HT1080 (cell line): Measurements from ENCODE around the gene PCSK2. TPM values are rescaled to one million over a fixed set of nuclear protein-coding genes. Genes with fewer than 3 reads are reported as not detected.

Source experiments
- DNase-seq: peaks from one replicate; pipeline ENCODE4 v3.0.0-alpha.2; 2015; ENCODE audit warnings: low read depth
- total RNA-seq: library from RNA; depleted of rRNA; stranded (reverse); fragments of >200 nt; shearing (Covaris generic); gene quantifications from 2 replicates; pipeline ENCODE4 v1.2.3, GENCODE V29; 2014

PCSK2 gene
- total RNA-seq, 1 experiment from 2014 or later = not detected

DNA sequence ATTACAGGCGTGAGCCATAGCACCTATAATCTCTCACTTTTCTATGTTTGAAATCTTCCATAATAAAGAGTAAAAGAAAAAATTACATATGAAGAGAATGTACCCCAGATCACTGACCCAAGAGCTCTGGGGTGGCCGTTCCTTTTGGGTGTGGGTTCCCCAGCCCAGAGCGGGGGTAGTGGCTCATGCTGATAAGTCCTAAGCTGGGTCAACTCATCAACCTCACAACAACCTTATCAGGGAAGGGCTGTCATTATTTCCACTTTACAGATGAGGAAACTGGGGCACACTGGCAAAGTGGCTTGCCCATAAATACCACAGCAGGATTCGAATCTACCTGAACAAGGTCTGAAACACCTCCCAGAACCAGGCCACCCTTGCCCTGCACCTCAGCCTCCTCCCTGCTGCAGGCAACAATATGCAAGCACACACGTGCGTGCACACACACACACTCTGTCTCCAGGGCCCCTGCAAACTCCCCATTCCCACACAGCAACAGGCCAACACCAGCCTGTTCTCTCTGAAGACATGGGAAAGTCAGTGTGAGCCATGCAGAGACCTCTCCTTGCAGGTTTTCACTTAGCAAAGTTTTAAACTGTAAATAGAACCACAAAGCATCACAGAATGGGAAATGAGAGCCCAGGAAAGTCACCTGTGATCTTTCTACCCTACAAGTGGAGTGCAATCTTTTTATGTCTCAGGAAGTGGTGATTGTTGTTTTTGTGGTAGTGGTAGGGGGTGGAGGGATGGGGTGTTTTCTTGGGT, 276.6 kb downstream of the PCSK2 start:
- no peak for DNase-seq

DNA sequence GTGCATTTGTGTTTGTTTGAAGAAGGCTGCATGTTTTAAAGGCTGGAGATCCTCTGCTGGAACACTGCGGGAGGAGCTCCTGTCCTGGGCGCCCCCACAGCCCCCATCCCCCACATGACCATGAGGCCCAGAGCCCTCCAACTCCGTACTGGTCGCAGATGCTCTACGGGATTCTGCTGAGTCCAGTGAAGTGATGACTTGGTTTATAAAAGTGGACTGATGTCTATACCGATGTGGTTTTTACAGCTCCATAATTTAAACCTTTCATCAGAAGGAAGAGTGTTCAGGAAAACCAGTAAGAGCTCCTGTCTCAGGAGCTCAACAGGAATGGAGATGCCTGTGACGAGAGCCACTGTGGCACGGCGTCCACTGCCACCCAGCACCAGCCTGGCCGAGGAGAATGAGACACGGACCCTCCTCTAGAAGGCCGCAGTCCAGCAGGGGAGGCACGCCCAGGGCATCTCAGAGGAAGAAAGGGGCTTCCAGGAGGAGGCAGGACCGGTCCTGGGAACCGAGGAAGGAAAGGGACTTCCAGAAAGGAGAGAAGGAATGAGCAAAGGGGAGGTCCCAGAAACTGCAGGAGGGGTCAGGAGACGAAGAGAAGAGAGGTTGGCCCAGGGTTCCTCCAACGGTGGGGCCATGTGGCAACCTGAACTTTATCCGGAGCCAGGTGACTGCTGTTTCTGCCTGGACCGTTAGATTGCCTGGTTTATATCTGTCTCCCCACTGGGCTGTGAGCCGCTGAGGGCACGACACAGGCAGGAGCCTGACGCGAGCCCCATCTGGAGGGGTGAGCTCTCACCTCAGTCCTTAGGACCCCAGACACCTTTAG, 277.4 kb downstream of the PCSK2 start:
- no peak for DNase-seq

DNA sequence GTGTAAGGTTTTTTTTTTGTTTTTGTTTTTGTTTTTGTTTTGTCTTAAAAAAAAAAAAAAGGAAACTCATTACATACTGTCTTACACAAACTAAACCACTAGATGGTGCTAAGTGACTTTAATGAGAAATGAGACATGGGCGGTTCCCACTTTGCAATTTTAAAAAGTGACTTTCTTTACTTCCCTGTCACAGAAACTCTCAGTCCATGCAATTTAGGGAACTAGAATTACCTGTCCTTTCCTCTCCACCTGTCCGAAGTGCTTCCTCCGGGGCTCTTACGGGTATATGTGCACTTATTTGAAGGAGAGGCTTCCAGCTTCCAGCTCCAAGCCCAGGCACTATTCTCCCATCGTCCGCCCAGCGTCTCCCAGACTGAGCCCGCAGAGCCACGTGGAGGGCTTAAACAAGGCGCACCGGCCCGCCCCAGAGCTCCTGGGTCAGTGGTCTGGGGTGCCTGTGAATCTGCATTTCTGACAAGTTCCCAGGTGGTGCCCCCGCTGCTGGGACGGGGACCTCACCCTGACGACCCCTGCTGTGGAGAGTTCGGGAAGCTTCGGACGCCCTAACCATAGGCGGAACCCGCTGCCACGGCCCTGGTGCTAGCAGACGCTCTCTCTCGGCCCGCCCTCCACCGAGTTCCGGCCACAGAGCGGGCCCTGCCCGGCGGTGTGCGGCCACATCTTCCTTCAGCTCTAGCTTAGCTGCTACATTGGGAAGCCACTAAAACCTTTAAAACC, 278.2 kb downstream of the PCSK2 start:
- peak; percentile 63 for DNase-seq

DNA sequence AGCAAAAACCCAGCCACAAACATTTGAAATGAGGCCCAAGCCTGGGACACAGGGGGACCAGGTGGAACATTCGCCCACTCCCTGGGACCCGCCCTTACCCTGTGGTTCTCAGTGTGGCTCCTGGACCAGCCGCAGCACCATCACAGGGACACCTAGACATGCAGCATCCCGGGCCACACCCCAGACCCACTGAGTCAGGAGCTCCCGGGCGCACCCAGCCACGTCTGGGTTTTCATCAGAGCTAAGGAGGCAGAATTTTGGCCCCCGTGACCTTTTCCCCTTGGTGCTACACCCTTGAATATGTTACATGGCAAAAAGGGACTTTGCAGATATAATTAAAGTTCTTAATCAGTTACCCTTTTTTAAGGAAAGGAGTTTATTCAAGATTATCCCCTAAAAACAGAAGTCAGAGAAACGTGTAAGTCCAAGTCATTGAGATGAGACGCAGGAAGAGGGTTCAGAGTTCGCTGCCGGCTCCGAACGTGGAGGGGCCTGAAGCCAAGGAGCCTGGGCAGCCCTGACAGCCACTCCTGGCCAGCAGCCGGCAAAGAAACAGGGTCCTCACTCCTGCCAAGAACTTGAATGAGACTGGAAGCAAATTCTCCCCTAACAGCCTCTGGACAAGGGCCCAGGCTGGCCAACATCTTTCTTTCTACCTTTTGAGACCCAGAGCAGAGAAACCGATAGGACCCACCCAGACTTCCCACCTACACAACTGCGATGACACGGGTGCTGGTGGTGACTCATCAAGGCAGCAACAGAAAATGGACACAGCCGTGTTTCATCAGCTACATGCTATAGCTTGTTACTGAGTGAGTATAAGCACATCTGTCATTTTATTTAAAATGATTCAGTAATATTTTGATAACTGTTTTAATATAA, 279.0 kb downstream of the PCSK2 start:
- DNase-seq = no peak

DNA sequence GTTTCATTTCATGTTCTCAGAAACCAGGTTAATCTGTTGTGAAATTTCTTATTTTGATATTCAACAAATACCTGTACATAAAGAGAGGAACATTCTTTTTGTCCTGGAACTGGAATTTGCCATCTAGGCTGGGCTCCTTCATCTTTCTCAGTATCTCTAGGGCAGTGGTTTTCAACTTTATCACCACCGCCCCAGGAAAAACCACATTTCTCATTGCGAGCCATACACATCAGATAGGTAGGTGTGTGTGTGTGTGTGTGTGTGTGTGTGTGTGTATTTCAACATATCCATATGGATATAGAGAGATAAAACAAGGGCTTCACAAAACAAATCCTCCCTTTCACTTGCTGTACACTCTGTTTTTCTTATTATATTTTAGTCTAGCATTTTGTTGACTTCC, 280.2 kb downstream of the PCSK2 start:
- no peak for DNase-seq

DNA sequence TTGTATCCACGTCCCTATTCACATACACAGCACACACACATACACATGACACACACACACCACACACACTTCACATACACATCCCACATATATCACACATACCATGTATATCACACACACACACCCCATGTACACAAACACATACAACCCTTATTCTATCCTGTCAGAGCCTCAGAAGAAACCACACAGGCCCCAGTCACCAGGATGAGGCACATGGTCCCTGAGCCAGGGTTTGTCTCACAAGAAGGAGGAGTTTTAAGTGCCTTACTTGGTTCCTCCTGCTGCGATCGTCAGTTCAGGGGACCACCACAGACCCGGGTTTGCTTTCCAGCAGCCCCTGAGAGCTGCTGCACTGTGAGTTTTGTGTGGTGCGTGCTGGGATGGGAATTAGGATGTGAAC, 280.7 kb downstream of the PCSK2 start:
- no peak for DNase-seq

DNA sequence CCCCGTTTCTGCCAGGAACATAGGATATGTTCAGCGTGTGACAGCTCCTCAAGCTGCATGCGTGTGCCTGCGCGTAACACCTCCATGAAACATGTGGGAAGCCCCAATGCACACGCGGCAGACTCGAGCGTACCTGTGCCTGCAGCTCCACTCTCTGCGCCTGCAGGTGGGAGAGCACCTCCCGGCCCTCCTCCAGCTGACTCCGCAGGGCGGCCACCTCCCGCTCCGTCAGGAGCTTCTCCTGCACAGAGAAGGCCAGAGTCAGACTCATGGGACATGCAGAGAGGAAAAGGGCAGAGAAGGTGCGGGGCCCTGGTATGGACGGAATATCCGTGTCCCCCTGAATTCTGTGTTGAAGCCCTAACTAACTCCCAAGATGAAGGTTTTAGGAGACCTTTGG, 281.9 kb downstream of the PCSK2 start:
- DNase-seq = no peak

DNA sequence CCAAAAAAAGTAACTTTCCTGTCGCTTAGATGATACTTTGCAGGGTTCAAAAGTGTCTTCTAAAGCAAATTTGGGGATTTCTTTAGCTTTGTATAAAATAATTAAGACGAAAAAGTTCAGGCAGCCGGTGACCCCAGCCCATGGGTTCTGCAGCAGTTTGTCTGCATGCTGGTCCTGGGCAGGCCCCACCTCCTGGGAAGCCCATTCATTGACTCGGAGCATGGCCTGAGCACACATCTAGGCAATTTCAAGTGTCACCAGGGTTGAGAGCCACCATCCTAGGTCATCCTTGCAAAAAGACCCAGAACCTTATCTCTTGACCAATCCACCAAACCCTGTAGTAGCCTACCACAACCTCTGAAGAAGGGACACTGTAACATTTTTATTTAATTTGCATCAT, 283.7 kb downstream of the PCSK2 start:
- DNase-seq = no peak

DNA sequence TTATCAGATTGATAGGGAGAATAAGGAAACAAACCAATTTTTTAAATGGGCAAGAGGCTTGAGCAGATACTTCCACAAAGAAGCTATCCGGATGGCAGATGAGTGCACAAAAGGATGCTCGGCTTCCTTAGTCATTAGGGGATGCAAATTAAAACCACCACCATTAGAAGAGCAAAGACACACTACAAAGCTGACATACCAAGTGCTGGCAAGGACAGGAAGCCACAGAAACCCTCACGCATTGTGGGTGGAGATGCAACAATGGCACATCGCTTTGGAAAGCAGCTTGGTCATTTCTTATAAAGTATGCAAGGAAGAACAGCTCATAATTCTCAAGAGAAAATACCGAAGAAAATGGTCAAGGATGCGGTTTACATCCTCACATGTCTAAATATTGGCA, 284.6 kb downstream of the PCSK2 start:
- DNase-seq = no peak

DNA sequence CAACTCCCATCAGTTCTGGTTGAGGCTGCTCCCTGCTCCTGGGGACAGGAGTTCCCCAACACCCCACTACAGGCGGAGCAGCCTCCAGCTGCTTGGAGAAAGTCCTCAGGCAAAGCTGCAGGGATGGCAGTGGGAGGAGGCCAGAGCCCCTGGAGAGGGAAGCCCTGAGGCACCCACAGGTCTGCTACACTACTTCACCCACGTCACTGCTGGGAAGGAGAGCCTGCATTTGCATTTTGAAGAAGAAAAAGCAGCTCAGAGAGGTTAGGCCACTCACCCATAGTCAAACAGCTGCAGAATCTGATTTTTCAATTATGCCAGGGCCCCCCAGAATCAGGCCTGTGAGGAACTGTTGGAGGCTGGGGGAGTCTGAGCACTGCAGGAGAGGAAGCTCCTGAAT, 287.1 kb downstream of the PCSK2 start:
- DNase-seq = no peak

DNA sequence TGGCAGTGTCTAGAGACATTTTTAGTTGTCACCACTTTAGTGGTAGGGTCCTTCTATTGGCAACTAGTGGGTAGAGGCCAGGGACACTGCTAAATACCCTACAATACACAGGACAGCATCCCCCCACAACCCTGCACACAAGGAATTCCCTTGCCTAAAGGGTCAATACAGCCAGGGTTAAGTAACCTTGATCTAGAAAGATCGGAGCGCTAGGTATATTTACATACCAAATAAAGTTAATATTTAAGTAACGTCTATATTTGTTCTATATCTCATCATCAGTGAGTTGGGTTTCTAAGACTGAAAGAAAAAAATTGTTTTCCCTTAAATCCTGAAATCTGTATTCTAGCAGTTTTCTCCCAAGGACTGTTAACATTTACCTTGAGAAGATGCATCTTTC, 288.2 kb downstream of the PCSK2 start:
- DNase-seq = no peak

DNA sequence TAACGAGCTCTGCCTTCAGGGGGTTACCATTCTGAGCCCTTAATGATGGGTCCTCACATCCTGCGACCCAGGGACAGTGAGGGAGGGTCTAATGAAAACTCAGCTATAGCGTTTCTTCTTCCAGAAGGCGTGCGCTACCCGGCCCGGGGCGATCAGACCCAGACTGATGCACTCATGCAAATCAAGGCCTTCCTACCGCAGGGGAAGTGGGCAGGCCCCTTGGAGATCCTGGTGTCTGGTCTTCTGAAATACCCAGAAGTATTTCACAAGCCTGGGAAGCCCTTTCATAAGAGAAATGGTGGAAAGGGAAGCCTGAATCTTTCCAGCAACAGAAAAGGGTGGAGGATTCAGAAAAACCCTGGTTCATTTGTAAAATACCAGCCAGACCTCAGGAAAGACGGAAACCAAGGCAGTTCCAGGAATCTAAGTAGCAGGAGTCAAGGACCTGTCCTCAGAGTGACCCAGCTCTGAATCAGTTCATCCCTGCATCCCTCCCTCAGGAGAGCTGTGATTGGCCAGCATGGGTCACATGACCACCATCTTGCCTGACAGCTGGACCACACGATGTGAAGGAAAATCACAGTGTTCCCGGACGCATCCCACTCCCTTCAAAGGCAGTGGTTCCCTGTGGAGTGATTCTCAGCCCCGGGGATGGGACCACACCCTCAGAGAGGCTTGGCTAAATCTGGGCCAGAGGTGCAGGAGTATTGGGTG, 291.7 kb downstream of the PCSK2 start:
- DNase-seq = no peak

DNA sequence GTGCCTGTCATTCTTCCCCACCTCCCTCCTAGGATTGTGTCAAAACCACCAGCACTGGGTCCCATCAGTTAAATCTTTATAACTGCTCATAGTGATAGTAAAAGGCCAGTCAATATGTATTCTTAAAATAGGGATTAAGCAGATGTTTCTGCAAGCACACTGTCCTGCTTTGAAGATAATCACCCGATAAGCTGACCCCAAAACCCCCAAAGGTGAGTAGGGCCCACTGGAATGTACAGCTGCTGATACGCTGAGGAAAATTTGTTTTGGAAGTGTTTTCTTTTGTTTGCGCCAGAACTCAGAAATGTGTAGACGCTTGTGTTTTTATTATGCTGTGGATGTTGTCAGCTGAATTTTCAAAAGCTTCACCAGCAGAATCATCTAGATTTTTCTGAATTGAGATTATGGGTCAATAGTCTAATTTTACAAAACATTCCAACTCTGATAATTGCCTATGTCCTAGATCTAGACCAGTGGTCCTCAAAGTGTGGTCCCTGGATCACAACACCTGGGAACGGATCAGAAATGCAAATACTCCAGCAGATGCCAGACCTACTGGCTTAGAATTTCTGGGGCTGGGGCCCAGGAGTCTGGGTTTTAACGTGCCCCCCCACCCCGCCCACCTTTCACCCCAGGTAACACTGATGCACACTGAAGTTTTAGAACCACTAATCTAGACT, 292.9 kb downstream of the PCSK2 start:
- DNase-seq = no peak

DNA sequence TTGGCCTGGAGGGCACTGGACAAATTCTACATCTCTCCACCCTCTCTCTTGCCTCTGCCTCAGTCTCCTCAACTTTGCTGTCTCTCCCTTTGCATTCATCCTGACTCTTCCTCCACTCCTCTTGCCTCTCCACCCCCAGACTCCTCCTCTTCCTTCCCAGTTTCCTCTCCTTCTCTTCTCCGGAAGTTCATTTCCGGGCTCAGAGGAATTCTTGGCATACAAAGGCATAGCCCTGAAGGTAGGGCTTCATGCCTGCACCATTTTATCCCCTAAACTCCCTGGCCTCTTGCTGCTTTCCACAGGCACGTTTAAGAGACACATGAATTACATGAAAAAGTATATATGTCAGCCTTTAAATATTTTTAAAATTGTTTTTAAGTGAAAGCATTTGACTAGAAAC, 293.7 kb downstream of the PCSK2 start:
- peak; percentile 40 for DNase-seq

DNA sequence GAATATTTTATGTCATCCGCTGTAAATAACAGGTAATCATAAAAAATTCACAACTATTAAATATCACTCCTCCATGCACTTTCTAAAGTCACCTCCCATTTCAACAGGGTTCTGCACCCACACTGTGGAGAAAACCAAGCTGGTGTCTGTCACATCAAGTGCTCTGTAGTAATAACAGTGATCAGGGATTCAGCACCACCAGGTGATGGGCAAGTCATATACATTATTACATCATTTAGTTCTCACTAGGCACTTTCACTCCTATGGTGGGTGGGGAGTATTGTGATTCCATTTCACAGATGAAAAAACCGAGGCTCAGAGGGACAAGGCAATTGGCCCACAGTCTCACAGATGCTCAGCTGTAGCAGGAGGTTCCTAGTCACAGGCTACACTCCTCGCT, 295.7 kb downstream of the PCSK2 start:
- no peak for DNase-seq

DNA sequence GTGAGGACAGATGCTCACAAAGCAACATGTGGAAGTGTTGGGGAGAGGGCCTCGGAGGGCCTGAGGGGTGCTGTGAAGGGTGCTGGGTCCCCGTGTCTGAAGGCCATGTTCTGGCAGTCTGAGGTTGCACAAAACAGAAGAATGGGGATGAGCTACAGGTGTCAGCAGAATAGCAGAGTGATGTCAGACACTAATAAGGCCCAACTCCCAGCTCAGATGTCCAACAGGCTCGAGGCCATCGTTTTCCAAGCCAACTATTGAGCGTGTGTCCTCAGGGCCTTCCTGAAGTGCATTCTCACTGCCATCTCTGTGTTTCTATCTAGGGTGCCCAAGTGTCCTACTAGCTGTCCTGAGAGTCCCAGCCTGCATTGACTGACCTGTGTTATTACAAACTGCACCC, 296.5 kb downstream of the PCSK2 start:
- DNase-seq = no peak

DNA sequence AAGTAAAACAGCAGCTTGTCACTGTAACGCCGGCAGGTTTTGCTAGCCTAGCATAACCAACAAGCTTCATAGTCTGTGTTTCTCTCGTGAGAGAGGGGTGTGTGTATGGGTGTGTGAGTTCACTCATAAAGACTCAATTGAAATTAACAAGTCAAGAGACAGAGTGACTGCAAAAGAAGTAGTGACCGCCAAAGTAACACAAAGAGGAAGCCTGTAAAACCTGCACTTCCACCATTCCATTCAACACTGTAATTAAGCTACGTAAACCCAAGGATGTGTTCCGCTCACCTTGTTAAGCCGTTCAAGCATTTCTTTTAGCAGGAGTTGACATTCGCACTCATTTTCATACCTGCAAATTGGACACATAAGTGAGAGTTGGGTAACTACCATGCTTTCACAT, 297.7 kb downstream of the PCSK2 start:
- no peak for DNase-seq

DNA sequence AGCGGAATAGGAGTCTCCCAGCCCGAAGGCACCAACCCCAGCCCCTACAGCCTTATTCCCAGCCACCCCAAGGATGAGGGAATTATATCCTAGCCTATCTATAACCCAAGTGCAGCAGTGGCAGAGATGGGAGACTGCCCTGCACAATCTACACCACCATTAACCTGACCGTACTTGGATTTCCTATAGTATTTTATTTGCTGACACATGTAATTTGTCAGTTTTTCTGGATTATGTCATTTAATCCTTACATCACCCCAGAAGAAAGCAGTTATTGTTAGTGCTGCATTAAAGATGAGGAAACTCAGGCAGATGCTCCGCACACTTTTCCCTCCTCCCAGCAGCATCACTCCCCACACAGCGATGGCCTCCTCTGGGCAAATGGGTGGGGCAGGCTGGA, 298.3 kb downstream of the PCSK2 start:
- no peak for DNase-seq

DNA sequence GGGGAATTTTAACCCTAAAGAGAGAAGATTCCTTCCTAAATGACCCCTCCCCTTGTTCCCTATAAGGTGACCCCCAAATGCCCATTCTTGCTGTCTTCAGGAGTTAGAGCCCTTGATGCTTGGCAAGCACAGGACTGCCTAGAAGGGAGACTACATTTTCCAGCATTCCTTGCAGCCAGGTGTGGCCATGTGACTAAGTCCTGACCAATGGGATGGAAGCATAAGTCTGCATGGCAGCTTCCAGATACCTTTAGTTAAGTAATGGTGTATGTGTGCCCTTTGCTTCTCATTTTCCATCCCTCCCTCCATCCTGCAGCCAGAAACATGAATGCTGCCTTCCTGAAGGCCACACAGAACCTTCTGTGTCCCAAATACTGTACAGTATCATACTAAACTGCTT, 298.8 kb downstream of the PCSK2 start:
- DNase-seq = peak; percentile 18

DNA sequence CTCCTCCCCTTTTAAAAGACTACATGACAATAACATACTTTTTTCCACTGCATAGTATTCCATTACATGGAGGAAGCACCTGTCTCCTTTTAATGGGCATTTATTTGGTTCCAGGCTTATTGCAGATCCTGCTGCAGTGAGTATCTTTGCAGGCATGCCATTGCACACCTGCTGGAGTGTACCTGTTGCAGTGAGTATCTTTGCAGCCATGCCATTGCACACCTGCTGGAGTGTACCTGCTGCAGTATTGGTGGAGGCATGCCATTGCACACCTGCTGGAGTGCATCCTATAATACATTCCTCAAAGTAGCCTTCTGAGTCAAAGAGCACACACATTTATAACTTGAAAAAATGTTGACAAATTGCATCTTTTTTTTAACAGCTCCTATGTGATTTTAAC, 302.7 kb downstream of the PCSK2 start:
- DNase-seq = no peak
